Measurements from ENCODE around the gene OGT. TPM values are rescaled to one million over a fixed set of nuclear protein-coding genes. Genes with fewer than 3 reads are reported as not detected.
"Not testable (repeated sequence)": the region's sequence is repeated elsewhere in the genome, so short reads cannot be mapped to it uniquely, and the experiment has no call there.

OGT gene
- total RNA-seq, 1 donor: 159 TPM

- DNase-seq (ENCODE audit: low read depth): no peak
- no peak overlapping the region for H3K4me3 ChIP-seq (ENCODE audit: low read depth, low read length)
- TF ChIP-seq CTCF (IDR thresholded peaks at IDR 0.05; ENCODE audit: insufficient read depth, low read depth, low read length): no peak
Observed at GRCh38 chrX:71581210-71581609, 48.3 kb downstream of the OGT start.

GRCh38 chrX:71586929-71587328 lies 54.0 kb downstream of the OGT start:
- DNase-seq (ENCODE audit: low read depth): no peak
- TF ChIP-seq CTCF (IDR thresholded peaks at IDR 0.05; ENCODE audit: insufficient read depth, low read depth, low read length): no peak
- no peak overlapping the region for H3K4me3 ChIP-seq (ENCODE audit: low read depth, low read length)

GRCh38 chrX:71593210-71593609 lies 60.3 kb downstream of the OGT start:
- H3K4me3 ChIP-seq (ENCODE audit: low read depth, low read length); DNase-seq (ENCODE audit: low read depth): not testable (repeated sequence)

GRCh38 chrX:71599965-71600364 lies 67.1 kb downstream of the OGT start:
- H3K4me3 ChIP-seq (ENCODE audit: low read depth, low read length): no peak overlapping the region
- no peak for DNase-seq (ENCODE audit: low read depth)
- no peak for TF ChIP-seq CTCF (IDR thresholded peaks at IDR 0.05; ENCODE audit: insufficient read depth, low read depth, low read length)

- DNase-seq (ENCODE audit: low read depth): no peak
- no peak overlapping the region for H3K4me3 ChIP-seq (ENCODE audit: low read depth, low read length)
- TF ChIP-seq CTCF (IDR thresholded peaks at IDR 0.05; ENCODE audit: insufficient read depth, low read depth, low read length): no peak
Observed at GRCh38 chrX:71603618-71604017, 70.7 kb downstream of the OGT start.

- no peak for TF ChIP-seq CTCF (IDR thresholded peaks at IDR 0.05; ENCODE audit: insufficient read depth, low read depth, low read length)
- H3K4me3 ChIP-seq (ENCODE audit: low read depth, low read length): no peak overlapping the region
- no peak for DNase-seq (ENCODE audit: low read depth)
Observed at GRCh38 chrX:71604141-71604540, 71.2 kb downstream of the OGT start.

- H3K4me3 ChIP-seq (ENCODE audit: low read depth, low read length): no peak overlapping the region
- TF ChIP-seq CTCF (IDR thresholded peaks at IDR 0.05; ENCODE audit: insufficient read depth, low read depth, low read length): no peak
Observed at GRCh38 chrX:71604796-71605568, 72.1 kb downstream of the OGT start.

More at GRCh38 chrX:71604796-71605568, 72.1 kb downstream of the OGT start:
- no peak for DNase-seq (ENCODE audit: low read depth)
